HepG2 (cell line): Measurements from ENCODE around the gene GNB4. TPM values are rescaled to one million over a fixed set of nuclear protein-coding genes. Genes with fewer than 3 reads are reported as not detected.

ENCODE experiments used
- DZIP1 ChIP-seq: sonication (generic); formaldehyde crosslinking; IDR thresholded peaks from 2 replicates; pipeline ENCODE4 v1.5.0; 2020; ENCODE audit warnings: mild to moderate bottlenecking, missing genetic modification reagents
- HIVEP1 ChIP-seq: sonication (generic); formaldehyde crosslinking; IDR thresholded peaks from 2 replicates; pipeline ENCODE4 v1.4.0; 2020; ENCODE audit warnings: mild to moderate bottlenecking, missing genetic modification reagents
- KIAA2018 ChIP-seq: sonication (generic); formaldehyde crosslinking; IDR thresholded peaks from 2 replicates; pipeline ENCODE4 v1.5.0; 2020; ENCODE audit warnings: mild to moderate bottlenecking, missing genetic modification reagents, borderline replicate concordance
- MEIS1 ChIP-seq: sonication (generic); formaldehyde crosslinking; IDR thresholded peaks from 2 replicates; pipeline ENCODE4 v1.9.0; 2021; ENCODE audit warnings: mild to moderate bottlenecking, missing genetic modification reagents, moderate library complexity, borderline replicate concordance
- MIER2 ChIP-seq: IDR thresholded peaks from 2 replicates; pipeline ENCODE4 v1.6.1; 2016; ENCODE audit warnings: missing biosample characterization, missing genetic modification reagents
- SMAD9 ChIP-seq: sonication (generic); formaldehyde crosslinking; IDR thresholded peaks from 2 replicates; pipeline ENCODE4 v1.5.1; 2020; ENCODE audit warnings: mild to moderate bottlenecking, missing genetic modification reagents
- TSC22D2 ChIP-seq: sonication (generic); formaldehyde crosslinking; IDR thresholded peaks from 2 replicates; pipeline ENCODE4 v1.5.1; 2020; ENCODE audit warnings: missing genetic modification reagents, mild to moderate bottlenecking, borderline replicate concordance
- ZNF841 ChIP-seq: sonication (generic); formaldehyde crosslinking; IDR thresholded peaks from 2 replicates; pipeline ENCODE4 v1.8.1; 2023; ENCODE audit warnings: missing genetic modification reagents, borderline replicate concordance
- polyA plus RNA-seq, 8 experiments: library from polyadenylated mRNA; depleted of rRNA in 3 of 8; stranded (reverse) in 7 of 8; unstranded in 1 of 8; fragments of >200 nt; fragmentation: Illumina TruSeq in 4 of 8; extraction: Trizol in 4 of 8; gene quantifications; 2 replicates each; pipeline versions ENCODE4 v1.2.1 to v1.2.3, GENCODE V29; 2011 to 2016; ENCODE audit warnings: low read depth in 4 of 8, missing spikeins in 1 of 8, mixed read lengths in 1 of 8; ENCODE audit not compliant: insufficient read depth in 1 of 8
- total RNA-seq, 5 experiments: library from RNA; depleted of rRNA; stranded (reverse); fragments of >200 nt; fragmentation: Illumina TruSeq; extraction: Trizol; gene quantifications; 2 replicates each; pipeline ENCODE4 v1.2.3, GENCODE V29; 2016; ENCODE audit warnings: low read depth in 1 of 5
- TF ChIP-seq, protein P1 (sequence below): sonication (generic); formaldehyde crosslinking; IDR thresholded peaks from 2 replicates; pipeline ENCODE4 v1.4.0; 2020; ENCODE audit warnings: missing genetic modification reagents
- TF ChIP-seq, protein P2 (sequence below): sonication (generic); formaldehyde crosslinking; IDR thresholded peaks from 2 replicates; pipeline ENCODE4 v1.4.0; 2020; ENCODE audit warnings: missing genetic modification reagents

Gene GNB4
- total and polyA plus RNA-seq, 2 of the 13 experiments (the other 11 are each of a cell fraction or from before 2014, with no cell fraction given), result 0.07 to 0.13 TPM

- TF ChIP-seq KIAA2018 (CRISPR knock-in tag) (no peak), TSC22D2 (CRISPR knock-in tag) (0 out of 2 replicates have a peak, but pooled peaks have one; percentile 90), MEIS1 (CRISPR knock-in tag) (0 out of 2 replicates have a peak, but pooled peaks have one; percentile 84), DZIP1 (CRISPR knock-in tag) (no peak), ZNF841 (CRISPR knock-in tag) (no peak), HIVEP1 (CRISPR knock-in tag) (no peak; the same call in 1 of the 2 replicates), MIER2 (0 out of 2 replicates have a peak, but pooled peaks have one; percentile 8), SMAD9 (CRISPR knock-in tag) (no peak)
- TF ChIP-seq, protein P1, sequence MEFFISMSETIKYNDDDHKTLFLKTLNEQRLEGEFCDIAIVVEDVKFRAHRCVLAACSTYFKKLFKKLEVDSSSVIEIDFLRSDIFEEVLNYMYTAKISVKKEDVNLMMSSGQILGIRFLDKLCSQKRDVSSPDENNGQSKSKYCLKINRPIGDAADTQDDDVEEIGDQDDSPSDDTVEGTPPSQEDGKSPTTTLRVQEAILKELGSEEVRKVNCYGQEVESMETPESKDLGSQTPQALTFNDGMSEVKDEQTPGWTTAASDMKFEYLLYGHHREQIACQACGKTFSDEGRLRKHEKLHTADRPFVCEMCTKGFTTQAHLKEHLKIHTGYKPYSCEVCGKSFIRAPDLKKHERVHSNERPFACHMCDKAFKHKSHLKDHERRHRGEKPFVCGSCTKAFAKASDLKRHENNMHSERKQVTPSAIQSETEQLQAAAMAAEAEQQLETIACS (CRISPR knock-in tag), result peak; percentile 29; the same call in 1 of the 2 replicates
- TF ChIP-seq, protein P2, sequence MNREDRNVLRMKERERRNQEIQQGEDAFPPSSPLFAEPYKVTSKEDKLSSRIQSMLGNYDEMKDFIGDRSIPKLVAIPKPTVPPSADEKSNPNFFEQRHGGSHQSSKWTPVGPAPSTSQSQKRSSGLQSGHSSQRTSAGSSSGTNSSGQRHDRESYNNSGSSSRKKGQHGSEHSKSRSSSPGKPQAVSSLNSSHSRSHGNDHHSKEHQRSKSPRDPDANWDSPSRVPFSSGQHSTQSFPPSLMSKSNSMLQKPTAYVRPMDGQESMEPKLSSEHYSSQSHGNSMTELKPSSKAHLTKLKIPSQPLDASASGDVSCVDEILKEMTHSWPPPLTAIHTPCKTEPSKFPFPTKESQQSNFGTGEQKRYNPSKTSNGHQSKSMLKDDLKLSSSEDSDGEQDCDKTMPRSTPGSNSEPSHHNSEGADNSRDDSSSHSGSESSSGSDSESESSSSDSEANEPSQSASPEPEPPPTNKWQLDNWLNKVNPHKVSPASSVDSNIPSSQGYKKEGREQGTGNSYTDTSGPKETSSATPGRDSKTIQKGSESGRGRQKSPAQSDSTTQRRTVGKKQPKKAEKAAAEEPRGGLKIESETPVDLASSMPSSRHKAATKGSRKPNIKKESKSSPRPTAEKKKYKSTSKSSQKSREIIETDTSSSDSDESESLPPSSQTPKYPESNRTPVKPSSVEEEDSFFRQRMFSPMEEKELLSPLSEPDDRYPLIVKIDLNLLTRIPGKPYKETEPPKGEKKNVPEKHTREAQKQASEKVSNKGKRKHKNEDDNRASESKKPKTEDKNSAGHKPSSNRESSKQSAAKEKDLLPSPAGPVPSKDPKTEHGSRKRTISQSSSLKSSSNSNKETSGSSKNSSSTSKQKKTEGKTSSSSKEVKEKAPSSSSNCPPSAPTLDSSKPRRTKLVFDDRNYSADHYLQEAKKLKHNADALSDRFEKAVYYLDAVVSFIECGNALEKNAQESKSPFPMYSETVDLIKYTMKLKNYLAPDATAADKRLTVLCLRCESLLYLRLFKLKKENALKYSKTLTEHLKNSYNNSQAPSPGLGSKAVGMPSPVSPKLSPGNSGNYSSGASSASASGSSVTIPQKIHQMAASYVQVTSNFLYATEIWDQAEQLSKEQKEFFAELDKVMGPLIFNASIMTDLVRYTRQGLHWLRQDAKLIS (CRISPR knock-in tag), result no peak
These were observed 103.7 kb downstream of the GNB4 start, which contains the start of gene MFN1 (continued) for GRCh38 chr3:179347345-179348194.
